ENCODE data around the gene TLN1. TPM values are rescaled to one million over a fixed set of nuclear protein-coding genes. Genes with fewer than 3 reads are reported as not detected.
A peak's percentile ranks its signal among the peaks of the same experiment; 100 is the strongest.

Gene TLN1
- total and polyA plus RNA-seq, 2 experiments from 2014 or later = 198 to 527 TPM

DNA sequence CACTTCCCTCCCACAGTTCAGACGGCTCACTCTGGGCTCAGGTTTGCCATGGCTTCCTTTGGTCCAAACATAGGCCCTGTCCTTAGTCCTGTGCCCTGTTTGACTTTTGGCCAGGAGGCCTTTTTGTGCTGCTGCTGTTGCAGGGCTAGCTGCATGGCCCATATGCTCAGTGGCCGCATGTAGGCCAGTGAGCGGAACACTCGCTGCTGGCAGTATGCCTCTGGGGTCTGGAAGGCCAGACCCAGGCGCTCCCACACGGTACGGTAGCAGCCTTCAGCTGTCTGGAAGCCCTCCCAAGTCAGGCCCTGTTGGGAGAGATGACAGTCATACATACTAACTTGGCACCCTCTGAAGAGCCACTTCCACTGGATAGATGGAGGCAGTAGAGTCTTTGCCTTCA lies 5.1 kb upstream of the TLN1 start:
- Histone ChIP-seq H2AFZ (no peak overlapping the region), H3K27me3 (replicated peaks; ENCODE audit: insufficient read depth) (no peaks in the 10 kb centered on the region), H3K4me2 (ENCODE audit: unreplicated experiment) (no peak overlapping the region), H3K79me2 (ENCODE audit: insufficient read depth) (peaks cover 45% of the 10 kb centered on the region), H3K27ac (no peak overlapping the region), H3K4me3 (no peak overlapping the region), H3K9me3 (ENCODE audit: low read depth) (no peaks in the 10 kb centered on the region), H3K9ac (no peak overlapping the region), H4K20me1 (ENCODE audit: insufficient read depth) (no peaks in the 10 kb centered on the region), H3K9me2 (ENCODE audit: insufficient read depth) (no peaks in the 10 kb centered on the region), H3K4me1 (ENCODE audit: insufficient read depth) (peaks cover 14% of the 10 kb centered on the region), H3F3A (ENCODE audit: insufficient read depth) (peaks cover 34% of the 10 kb centered on the region), H3K36me3 (ENCODE audit: low read depth) (peaks cover 34% of the 10 kb centered on the region)
- in situ Hi-C loops (cut with MboI) = no loop called here
- TF ChIP-seq EZH2phosphoT487 (IDR thresholded peaks at IDR 0.05; ENCODE audit: insufficient read depth, low read depth) = no peak
- TF ChIP-seq EZH2 (IDR thresholded peaks at IDR 0.05; ENCODE audit: insufficient read depth, poor library complexity, severe bottlenecking) = no peak
- no peak for DNase-seq
- WGBS, 2 experiments (ENCODE audit: low coverage in 1 of 2, low lambda C conversion rate in 2 of 2, missing lambda C conversion rate in 2 of 2) = 71 to 75% methylated on average over 7 of the region's 7 CpGs

DNA sequence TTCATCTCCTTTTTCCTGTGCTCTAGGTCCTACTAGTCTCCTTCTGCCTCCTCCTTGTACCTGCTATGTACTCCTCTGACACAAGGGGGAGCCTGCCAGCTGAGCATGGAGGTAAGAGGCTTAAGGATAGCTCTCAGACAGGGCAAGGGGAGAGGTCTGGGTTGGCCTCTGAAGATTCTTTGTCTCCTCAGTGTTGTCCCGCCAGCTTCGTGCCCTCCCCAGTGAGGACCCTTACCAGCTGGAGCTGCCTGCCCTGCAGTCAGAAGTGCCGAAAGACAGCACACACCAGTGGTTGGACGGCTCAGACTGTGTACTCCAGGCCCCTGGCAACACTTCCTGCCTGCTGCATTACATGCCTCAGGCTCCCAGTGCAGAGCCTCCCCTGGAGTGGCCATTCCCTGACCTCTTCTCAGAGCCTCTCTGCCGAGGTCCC lies 4.2 kb upstream of the TLN1 start:
- Histone ChIP-seq H3K9me2 (ENCODE audit: insufficient read depth) (no peaks in the 10 kb centered on the region), H2AFZ (no peak overlapping the region), H3K36me3 (ENCODE audit: low read depth) (peaks cover 34% of the 10 kb centered on the region), H3K79me2 (ENCODE audit: insufficient read depth) (peaks cover 51% of the 10 kb centered on the region), H3K4me2 (ENCODE audit: unreplicated experiment) (no peak overlapping the region), H3K4me1 (ENCODE audit: insufficient read depth) (peaks cover 14% of the 10 kb centered on the region), H3F3A (ENCODE audit: insufficient read depth) (peaks cover 38% of the 10 kb centered on the region), H3K4me3 (no peak overlapping the region), H3K9me3 (ENCODE audit: low read depth) (no peaks in the 10 kb centered on the region), H3K9ac (peak overlapping the region; percentile 17; the same call in 1 of the 2 replicates), H3K27ac (peak overlapping the region; percentile 45), H3K27me3 (replicated peaks; ENCODE audit: insufficient read depth) (no peaks in the 10 kb centered on the region), H4K20me1 (ENCODE audit: insufficient read depth) (no peaks in the 10 kb centered on the region)
- 33 to 39% methylated on average over 5 of the region's 5 CpGs for WGBS, 2 experiments (ENCODE audit: low coverage in 1 of 2, low lambda C conversion rate in 2 of 2, missing lambda C conversion rate in 2 of 2)
- in situ Hi-C loops (cut with MboI) = no loop called here
- TF ChIP-seq EZH2phosphoT487 (IDR thresholded peaks at IDR 0.05; ENCODE audit: insufficient read depth, low read depth) (no peak), EZH2 (IDR thresholded peaks at IDR 0.05; ENCODE audit: insufficient read depth, poor library complexity, severe bottlenecking) (no peak)
- DNase-seq = peak; percentile 82

DNA sequence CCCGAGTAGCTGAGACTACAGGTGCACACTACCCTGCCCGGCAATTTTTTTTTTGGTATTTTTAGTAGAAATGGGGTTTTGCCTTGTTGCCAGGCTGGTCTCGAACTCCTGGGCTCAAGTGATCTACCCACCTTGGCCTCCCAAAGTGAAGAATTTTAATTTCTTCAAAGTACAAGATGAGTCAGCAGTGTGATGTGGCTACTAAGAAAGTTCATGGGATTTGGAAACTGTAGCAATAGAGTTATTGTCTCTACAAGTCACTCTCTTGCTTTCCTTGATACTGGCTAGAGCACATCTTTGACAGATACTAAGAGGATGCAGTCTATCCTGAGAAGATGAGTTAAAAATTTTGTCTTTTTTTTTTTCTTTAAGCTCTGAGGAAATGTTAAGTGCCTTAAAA lies 2.1 kb upstream of the TLN1 start:
- Histone ChIP-seq H4K20me1 (ENCODE audit: insufficient read depth) (no peaks in the 10 kb centered on the region), H3K79me2 (ENCODE audit: insufficient read depth) (peaks cover 72% of the 10 kb centered on the region), H2AFZ (no peak overlapping the region), H3K9me3 (ENCODE audit: low read depth) (no peaks in the 10 kb centered on the region), H3K27ac (peak overlapping the region; percentile 89), H3K4me1 (ENCODE audit: insufficient read depth) (peaks cover 25% of the 10 kb centered on the region), H3K9me2 (ENCODE audit: insufficient read depth) (no peaks in the 10 kb centered on the region), H3F3A (ENCODE audit: insufficient read depth) (peaks cover 60% of the 10 kb centered on the region), H3K36me3 (ENCODE audit: low read depth) (peaks cover 34% of the 10 kb centered on the region), H3K27me3 (replicated peaks; ENCODE audit: insufficient read depth) (no peaks in the 10 kb centered on the region), H3K4me2 (ENCODE audit: unreplicated experiment) (peak overlapping the region; percentile 91), H3K4me3 (peak overlapping the region; percentile 96), H3K9ac (peak overlapping the region; percentile 95)
- in situ Hi-C loops (cut with MboI) = no loop called here
- TF ChIP-seq EZH2phosphoT487 (IDR thresholded peaks at IDR 0.05; ENCODE audit: insufficient read depth, low read depth) (no peak), EZH2 (IDR thresholded peaks at IDR 0.05; ENCODE audit: insufficient read depth, poor library complexity, severe bottlenecking) (no peak)
- DNase-seq = peak; percentile 68
- WGBS, 2 experiments (ENCODE audit: low coverage in 1 of 2, low lambda C conversion rate in 2 of 2, missing lambda C conversion rate in 2 of 2) = 81 to 83% methylated on average over 3 of the region's 3 CpGs

DNA sequence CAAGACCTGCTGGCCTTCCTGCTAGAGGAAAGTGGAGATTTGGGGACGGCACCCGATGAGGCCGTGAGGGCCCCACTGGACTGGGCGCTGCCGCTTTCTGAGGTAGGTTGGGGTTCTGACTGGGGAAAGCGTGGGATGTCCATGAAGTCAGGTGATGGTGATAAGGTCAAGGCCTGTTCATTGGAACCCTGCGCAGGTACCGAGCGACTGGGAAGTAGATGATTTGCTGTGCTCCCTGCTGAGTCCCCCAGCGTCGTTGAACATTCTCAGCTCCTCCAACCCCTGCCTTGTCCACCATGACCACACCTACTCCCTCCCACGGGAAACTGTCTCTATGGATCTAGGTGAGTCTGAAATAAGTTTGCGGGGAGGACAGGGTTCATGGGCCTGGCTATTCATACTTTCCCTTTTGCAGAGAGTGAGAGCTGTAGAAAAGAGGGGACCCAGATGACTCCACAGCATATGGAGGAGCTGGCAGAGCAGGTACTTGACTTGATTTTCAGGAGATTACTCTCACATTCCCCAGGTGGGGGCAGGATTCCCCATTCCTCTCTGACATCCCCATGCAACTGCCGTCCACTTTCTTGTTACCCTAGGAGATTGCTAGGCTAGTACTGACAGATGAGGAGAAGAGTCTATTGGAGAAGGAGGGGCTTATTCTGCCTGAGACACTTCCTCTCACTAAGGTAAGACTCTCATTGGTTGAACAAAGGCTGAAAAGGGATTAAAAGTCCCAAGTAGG lies 976 bp upstream of the TLN1 start:
- H3K4me1 ChIP-seq (ENCODE audit: insufficient read depth) = peaks cover 34% of the 10 kb centered on the region
- H3K27ac ChIP-seq = peak overlapping the region; percentile 89
- no peaks in the 10 kb centered on the region for H3K27me3 ChIP-seq (replicated peaks; ENCODE audit: insufficient read depth)
- peak; percentile 69 for DNase-seq
- peak overlapping the region; percentile 74 for H2AFZ ChIP-seq
- no peak for TF ChIP-seq EZH2 (IDR thresholded peaks at IDR 0.05; ENCODE audit: insufficient read depth, poor library complexity, severe bottlenecking)
- TF ChIP-seq EZH2phosphoT487 (IDR thresholded peaks at IDR 0.05; ENCODE audit: insufficient read depth, low read depth) = no peak
- peak overlapping the region; percentile 96 for H3K4me3 ChIP-seq
- H3K4me2 ChIP-seq (ENCODE audit: unreplicated experiment) = peak overlapping the region; percentile 91
- peaks cover 80% of the 10 kb centered on the region for H3K79me2 ChIP-seq (ENCODE audit: insufficient read depth)
- no peaks in the 10 kb centered on the region for H3K9me3 ChIP-seq (ENCODE audit: low read depth)
- H3K9ac ChIP-seq = peak overlapping the region; percentile 95
- peaks cover 70% of the 10 kb centered on the region for H3F3A ChIP-seq (ENCODE audit: insufficient read depth)
- H3K36me3 ChIP-seq (ENCODE audit: low read depth) = peaks cover 34% of the 10 kb centered on the region
- no peaks in the 10 kb centered on the region for H4K20me1 ChIP-seq (ENCODE audit: insufficient read depth)
- no peaks in the 10 kb centered on the region for H3K9me2 ChIP-seq (ENCODE audit: insufficient read depth)
- WGBS, 2 experiments (ENCODE audit: low coverage in 1 of 2, low lambda C conversion rate in 2 of 2, missing lambda C conversion rate in 2 of 2) = 2 to 3% methylated on average over 14 of the region's 14 CpGs
- in situ Hi-C loops (cut with MboI) = no loop called here
